GM21515 (cell line): ENCODE data around the gene GOSR2.
"Not testable (repeated sequence)": the region's sequence is repeated elsewhere in the genome, so short reads cannot be mapped to it uniquely, and the experiment has no call there.

ENCODE experiments used
- ATAC-seq: cut with Tn5 transposase; IDR thresholded peaks from one replicate; pipeline ENCODE4 v1.9.1; 2021; ENCODE audit not compliant: unreplicated experiment

The GOSR2 gene

GRCh38 chr17:46928467-46929261, 5.7 kb downstream of the GOSR2 start:
- ATAC-seq = no peak

DNA sequence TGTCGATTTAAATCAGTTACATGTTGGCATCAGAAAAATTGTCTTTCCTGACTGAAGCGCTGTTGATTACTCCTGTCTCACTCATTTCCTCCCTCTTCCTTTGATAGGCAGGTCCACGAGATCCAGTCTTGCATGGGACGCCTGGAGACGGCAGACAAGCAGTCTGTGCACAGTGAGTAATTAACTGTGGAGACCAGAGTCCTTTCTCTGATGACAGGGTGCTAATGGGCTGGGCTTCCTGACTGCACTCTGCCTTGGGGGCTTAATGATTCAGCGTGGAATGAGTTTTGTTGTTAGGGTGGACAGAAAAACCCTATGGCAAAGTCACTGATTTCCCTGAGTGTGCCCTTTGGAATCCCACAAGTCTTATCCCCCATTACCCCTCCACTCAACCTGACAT, 6.5 kb downstream of the GOSR2 start:
- ATAC-seq = no peak

GRCh38 chr17:46930051-46930450, 7.1 kb downstream of the GOSR2 start:
- ATAC-seq = no peak

DNA sequence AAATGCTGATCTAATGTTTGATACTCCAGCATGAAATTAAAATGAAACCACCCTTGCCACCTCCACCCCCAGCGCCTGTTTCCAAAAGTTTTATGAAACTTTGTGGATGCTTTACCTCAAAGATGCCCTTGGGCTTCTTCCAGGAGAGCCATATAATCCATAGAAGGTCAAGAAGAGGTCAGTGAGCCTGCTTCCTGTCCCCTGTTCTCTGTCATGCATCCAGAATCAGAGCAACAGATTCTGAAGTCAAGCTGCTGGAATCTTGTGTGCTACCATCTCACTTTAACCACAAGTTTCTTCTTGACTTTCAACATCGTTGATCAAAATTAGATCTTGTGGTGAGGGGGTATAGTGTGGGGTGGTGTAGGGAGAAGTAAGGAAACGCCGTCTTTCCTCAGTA, 8.6 kb downstream of the GOSR2 start:
- ATAC-seq = no peak

- ATAC-seq = no peak
These were observed 12.8 kb downstream of the GOSR2 start for GRCh38 chr17:46935658-46936266.

- ATAC-seq = no peak
These were observed 17.9 kb downstream of the GOSR2 start for GRCh38 chr17:46940692-46941404.

GRCh38 chr17:46942441-46943217, 19.7 kb downstream of the GOSR2 start:
- ATAC-seq = no peak

DNA sequence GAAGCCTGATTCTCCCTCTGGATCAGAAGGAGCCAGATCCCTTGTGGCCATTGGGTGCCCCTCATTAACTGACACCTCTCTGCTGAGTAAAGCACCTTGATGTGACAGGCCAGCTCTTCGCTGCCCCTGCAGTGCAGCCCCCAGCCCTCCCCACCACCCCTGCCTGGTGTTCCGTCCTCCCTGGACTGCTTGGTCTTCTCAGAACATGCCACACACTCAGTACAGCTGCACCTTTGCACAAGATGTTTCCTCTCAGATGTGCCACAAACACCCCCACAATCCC, 20.2 kb downstream of the GOSR2 start:
- ATAC-seq = no peak

DNA sequence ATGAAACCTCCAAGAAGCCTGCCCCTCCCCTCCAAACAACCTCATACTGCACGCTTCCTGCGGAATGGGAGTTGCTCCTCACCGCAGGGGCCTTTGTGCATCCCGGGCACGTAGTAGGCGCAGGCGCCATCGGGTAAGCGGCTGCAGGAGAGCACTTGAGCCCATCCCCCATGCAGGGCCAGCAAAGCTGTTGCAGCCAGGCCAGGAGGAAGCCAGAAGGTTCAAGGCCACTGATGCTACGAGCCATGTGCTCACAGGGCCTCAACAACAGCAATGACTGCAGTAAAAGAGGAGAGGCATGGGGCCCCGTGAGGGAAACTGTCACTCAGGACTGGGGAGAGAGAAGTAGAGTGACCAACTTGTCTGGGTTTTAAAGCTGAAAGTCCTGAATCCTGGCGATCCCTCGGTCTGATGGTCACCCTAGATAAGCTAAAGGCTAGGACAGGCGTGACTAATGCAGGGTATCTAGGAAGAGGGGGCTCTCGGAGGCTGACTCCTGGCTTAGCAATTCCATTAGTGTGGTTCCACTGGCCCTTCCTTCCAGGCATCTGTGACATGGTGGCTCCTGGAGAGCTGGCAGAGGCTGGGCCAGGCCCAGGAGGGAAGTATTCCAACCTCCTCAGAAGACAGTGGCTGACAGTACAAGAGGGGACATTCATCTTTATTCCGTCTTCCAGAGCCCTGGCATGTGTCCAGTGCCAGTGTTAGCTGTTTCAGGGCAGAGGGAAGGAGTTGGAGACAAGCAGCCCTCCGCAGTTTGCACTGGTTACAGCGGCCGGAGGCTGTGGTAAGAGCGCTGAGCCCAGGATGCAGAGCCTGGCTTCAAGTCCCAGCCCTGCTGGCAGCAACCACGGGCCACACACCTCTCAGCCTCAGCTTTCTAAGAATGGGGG, 20.8 kb downstream of the GOSR2 start:
- ATAC-seq = no peak

DNA sequence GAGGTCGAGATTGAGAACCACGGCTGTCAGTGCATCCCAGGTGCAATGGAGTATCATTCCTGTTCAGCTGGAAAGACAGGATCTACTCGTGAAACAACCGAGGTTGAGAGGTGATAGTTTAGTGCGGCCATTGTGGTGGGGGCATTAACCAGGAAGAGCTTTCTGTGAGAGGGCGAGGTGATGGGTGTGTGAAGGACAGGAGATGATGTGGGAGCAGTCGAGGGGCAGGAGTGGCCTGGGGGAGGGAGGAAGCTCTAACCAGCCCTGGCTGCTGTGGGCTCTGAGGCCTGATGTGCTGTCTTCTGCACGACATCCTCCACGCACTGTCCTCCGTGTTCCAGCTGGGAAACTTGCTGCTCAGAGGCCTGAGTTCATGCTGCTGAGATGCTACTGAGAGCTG, 22.0 kb downstream of the GOSR2 start:
- ATAC-seq = no peak

- no peak for ATAC-seq
These were observed 24.3 kb downstream of the GOSR2 start for GRCh38 chr17:46947216-46947615.

GRCh38 chr17:46948544-46948943, 25.6 kb downstream of the GOSR2 start:
- ATAC-seq = no peak

- no peak for ATAC-seq
These were observed 26.6 kb downstream of the GOSR2 start for GRCh38 chr17:46949291-46950174.

DNA sequence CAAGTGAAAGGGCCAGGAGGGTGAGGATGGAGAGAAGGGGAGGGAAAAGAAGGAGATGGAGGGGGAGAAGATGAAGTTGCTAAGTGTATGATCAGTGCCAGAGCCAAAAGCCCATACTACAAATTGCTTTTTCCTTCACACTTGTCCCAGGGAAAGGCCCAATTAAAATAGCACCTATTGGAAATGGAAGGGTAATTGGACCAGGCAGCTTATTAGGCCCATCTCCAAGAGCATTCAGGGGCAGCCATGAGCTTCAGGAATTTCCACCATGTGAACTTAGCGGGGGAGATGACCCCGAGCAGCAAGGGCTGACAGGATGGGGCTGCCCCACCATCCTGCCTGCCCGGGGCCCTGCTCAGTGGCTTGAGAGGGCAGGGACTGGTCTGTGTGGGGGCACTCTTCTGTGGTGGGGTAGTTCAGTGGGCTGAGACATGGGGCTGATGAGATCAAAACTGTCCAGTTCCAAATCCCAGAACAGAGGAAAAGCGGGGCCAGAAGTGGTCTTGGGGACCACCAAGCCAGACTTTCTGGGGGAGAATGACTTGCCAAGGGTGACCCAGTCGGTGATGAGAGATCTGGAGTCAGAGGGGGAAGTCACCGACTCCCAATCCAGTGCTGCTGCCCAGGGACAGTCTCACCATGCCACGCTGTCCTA, 27.5 kb downstream of the GOSR2 start:
- no peak for ATAC-seq

GRCh38 chr17:46950997-46951621, 28.1 kb downstream of the GOSR2 start:
- ATAC-seq = no peak

- ATAC-seq = no peak
These were observed 28.7 kb downstream of the GOSR2 start for GRCh38 chr17:46951706-46952105.

DNA sequence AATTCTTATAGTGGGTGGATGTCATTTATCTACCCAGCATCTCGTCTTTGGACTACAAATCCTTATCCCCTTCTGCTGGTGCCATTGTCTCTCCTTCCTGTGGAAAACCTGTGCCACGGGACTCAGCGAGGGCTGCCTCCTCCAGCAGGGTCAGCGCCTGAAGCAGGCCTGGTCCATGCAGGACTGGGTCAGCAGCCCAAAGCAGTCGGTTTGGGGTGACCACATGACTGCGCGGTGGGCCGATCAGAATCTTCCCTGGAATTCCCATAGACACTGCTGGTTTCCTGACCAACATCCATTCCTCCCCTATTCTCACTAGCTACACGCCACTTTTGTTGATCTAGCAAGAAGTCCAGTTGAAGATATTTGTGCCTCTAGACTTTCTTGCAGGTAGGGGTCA, 29.2 kb downstream of the GOSR2 start:
- no peak for ATAC-seq

DNA sequence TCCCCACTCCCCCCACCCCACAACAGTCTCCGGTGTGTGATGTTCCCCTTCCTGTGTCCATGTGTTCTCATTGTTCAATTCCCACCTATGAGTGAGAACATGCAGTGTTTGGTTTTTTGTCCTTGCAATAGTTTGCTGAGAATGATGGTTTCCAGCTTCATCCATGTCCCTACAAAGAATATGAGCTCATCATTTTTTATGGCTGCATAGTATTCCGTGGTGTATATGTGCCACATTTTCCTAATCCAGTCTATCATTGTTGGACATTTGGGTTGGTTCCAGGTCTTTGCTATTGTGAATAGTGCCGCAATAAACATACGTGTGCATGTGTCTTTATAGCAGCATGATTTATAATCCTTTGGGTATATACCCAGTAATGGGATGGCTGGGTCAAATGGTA, 30.2 kb downstream of the GOSR2 start:
- ATAC-seq = not testable (repeated sequence)
